Suprapubic skin (tissue), 4 donors: Measurements from ENCODE around the gene PPP2R1A. TPM values are rescaled to one million over a fixed set of nuclear protein-coding genes. Genes with fewer than 3 reads are reported as not detected.
"Not testable (repeated sequence)": the region's sequence is repeated elsewhere in the genome, so short reads cannot be mapped to it uniquely, and the experiment has no call there.

Experiments
- DNase-seq, 2 donors: peaks; one replicate each; pipeline ENCODE4 v3.0.0-alpha.2; 2019; ENCODE audit warnings: low spot score in 2 of 2
- H3K27ac ChIP-seq: fragments of 200-600 bp; sonication (generic); one replicate; pipeline ENCODE4 v1.5.1; 2019
- H3K27me3 ChIP-seq: fragments of 200-600 bp; sonication (generic); one replicate; pipeline ENCODE4 v1.5.1; 2019
- H3K36me3 ChIP-seq: fragments of 200-600 bp; sonication (generic); one replicate; pipeline ENCODE4 v1.5.1; 2019
- H3K4me1 ChIP-seq: fragments of 200-600 bp; sonication (generic); one replicate; pipeline ENCODE4 v1.5.1; 2019
- H3K4me3 ChIP-seq: fragments of 200-600 bp; sonication (generic); one replicate; pipeline ENCODE4 v1.5.1; 2019; ENCODE audit warnings: mild to moderate bottlenecking
- H3K9me3 ChIP-seq: fragments of 200-600 bp; sonication (generic); one replicate; pipeline ENCODE4 v1.5.1; 2019
- CTCF ChIP-seq, 2 donors: fragments of 200-600 bp in 1 of 2; fragments of 450-650 bp in 1 of 2; sonication (generic) in 1 of 2; IDR thresholded peaks; one replicate each; pipeline ENCODE4 v1.5.1; 2016 to 2019; ENCODE audit warnings: antibody characterized with exemption in 2 of 2, mild to moderate bottlenecking in 1 of 2, moderate library complexity in 1 of 2
- EP300 ChIP-seq: sonication (generic); formaldehyde crosslinking; IDR thresholded peaks from one replicate; pipeline ENCODE4 v1.6.1; 2017; ENCODE audit warnings: antibody characterized with exemption
- POLR2A ChIP-seq, 2 donors: fragments of 450-650 bp; IDR thresholded peaks; one replicate each; pipeline ENCODE4 v1.6.1; 2017; ENCODE audit warnings: antibody characterized with exemption in 2 of 2, mild to moderate bottlenecking in 2 of 2, moderate library complexity in 2 of 2
- POLR2AphosphoS5 ChIP-seq, 3 donors: sonication (generic); formaldehyde crosslinking; IDR thresholded peaks; one replicate each; pipeline ENCODE4 v1.6.1; 2017; ENCODE audit warnings: antibody characterized with exemption in 3 of 3
- WGBS: methylation state at CpG from one replicate; pipeline ENCODE4 v1.1.5; 2018; 5-methylcytosine and 5-hydroxymethylcytosine counted together
- total RNA-seq, 4 donors: library from RNA; depleted of rRNA; stranded (reverse); fragments of >200 nt; gene quantifications; one replicate each; pipeline ENCODE4 v1.1.0, GENCODE V29; 2016

PPP2R1A gene
- total RNA-seq, 4 donors from 2014 or later = 206 to 285 (median 217) TPM

GRCh38 chr19:52248241-52248640 lies 58.4 kb downstream of the PPP2R1A start:
- peak in 1 of 2 donors; percentile 39 for TF ChIP-seq CTCF (IDR thresholded peaks at IDR 0.05)
- TF ChIP-seq EP300 = no peak
- Histone ChIP-seq H3K4me3 (no peak overlapping the region), H3K4me1 (no peaks in the 10 kb centered on the region), H3K27me3 (no peaks in the 10 kb centered on the region), H3K9me3 (no peaks in the 10 kb centered on the region), H3K36me3 (no peaks in the 10 kb centered on the region), H3K27ac (no peak overlapping the region)
- DNase-seq = no peak
- 5% methylated on average over 6 of the region's 6 CpGs for WGBS

GRCh38 chr19:52258426-52258825 lies 68.6 kb downstream of the PPP2R1A start:
- Histone ChIP-seq H3K9me3 (peaks cover 4% of the 10 kb centered on the region), H3K27me3 (no peaks in the 10 kb centered on the region), H3K27ac (no peak overlapping the region), H3K36me3 (no peaks in the 10 kb centered on the region), H3K4me3 (no peak overlapping the region), H3K4me1 (no peaks in the 10 kb centered on the region)
- DNase-seq = no peak
- 94% methylated on average over 5 of the region's 5 CpGs for WGBS
- no peak for TF ChIP-seq EP300

GRCh38 chr19:52265556-52265955 lies 75.7 kb downstream of the PPP2R1A start:
- not testable (repeated sequence) for H3K27me3 ChIP-seq, H3K27ac ChIP-seq, H3K4me3 ChIP-seq, H3K9me3 ChIP-seq, H3K36me3 ChIP-seq, H3K4me1 ChIP-seq, DNase-seq
- 86% methylated on average over 6 of the region's 6 CpGs for WGBS

- WGBS = 0% methylated on average over 25 of the region's 70 CpGs
- Histone ChIP-seq H3K36me3 (peaks cover 18% of the 10 kb centered on the region), H3K4me1 (peaks cover 22% of the 10 kb centered on the region), H3K27me3 (no peaks in the 10 kb centered on the region), H3K27ac (peak within 1 kb of the TSS; percentile 94), H3K4me3 (peak within 1 kb of the TSS; percentile 75), H3K9me3 (no peaks in the 10 kb centered on the region)
- TF ChIP-seq POLR2AphosphoS5 (IDR thresholded peaks at IDR 0.05) (peak; percentile 73 to 92 (median 76)), EP300 (no peak), POLR2A (IDR thresholded peaks at IDR 0.05) (peak in 1 of 2 donors; percentile 83), CTCF (IDR thresholded peaks at IDR 0.05) (no peak)
- peak; percentile 98 to 99 for DNase-seq
Measured at GRCh38 chr19:52269338-52270261, 79.7 kb downstream of the PPP2R1A start, which contains the start of gene ZNF766. Gene ZNF766 (plus strand): TSS chr19:52269587. CDS start chr19:52269614, 27 bp downstream.

GRCh38 chr19:52270266-52270885 lies 80.5 kb downstream of the PPP2R1A start:
- Histone ChIP-seq H3K4me1 (peaks cover 26% of the 10 kb centered on the region), H3K36me3 (peaks cover 22% of the 10 kb centered on the region), H3K27ac (peak overlapping the region; percentile 94), H3K9me3 (no peaks in the 10 kb centered on the region), H3K4me3 (peak overlapping the region; percentile 75), H3K27me3 (no peaks in the 10 kb centered on the region)
- TF ChIP-seq POLR2A (IDR thresholded peaks at IDR 0.05) (no peak), CTCF (IDR thresholded peaks at IDR 0.05) (no peak), POLR2AphosphoS5 (IDR thresholded peaks at IDR 0.05) (no peak), EP300 (no peak)
- 10% methylated on average over 11 of the region's 11 CpGs for WGBS
- DNase-seq = peak in 1 of 2 donors; percentile 67

DNA sequence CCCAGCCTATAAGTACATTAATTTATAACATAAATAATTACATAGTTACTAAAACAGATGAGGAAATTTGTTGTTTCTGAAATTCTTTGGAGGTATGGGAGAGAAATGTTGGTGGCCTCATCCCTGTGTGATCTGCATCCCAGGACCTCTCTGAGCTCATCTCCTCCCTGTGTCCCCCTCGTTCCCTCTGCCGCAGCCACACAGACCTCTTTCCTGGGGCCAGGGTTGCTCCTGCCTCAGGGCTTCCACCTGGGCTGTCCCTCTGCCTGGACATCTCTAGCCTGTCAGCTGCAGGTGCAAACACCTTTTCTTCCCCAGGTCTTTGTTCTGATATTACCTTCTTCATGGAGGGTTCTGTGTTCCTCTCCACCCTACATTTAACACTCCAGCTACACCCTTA lies 83.4 kb downstream of the PPP2R1A start:
- Histone ChIP-seq H3K27me3 (no peaks in the 10 kb centered on the region), H3K9me3 (no peaks in the 10 kb centered on the region), H3K27ac (no peak overlapping the region), H3K36me3 (peaks cover 27% of the 10 kb centered on the region), H3K4me1 (peaks cover 30% of the 10 kb centered on the region), H3K4me3 (no peak overlapping the region)
- no peak for DNase-seq
- no peak for TF ChIP-seq POLR2A (IDR thresholded peaks at IDR 0.05)
- TF ChIP-seq POLR2AphosphoS5 (IDR thresholded peaks at IDR 0.05) = no peak
- no peak for TF ChIP-seq EP300
- TF ChIP-seq CTCF (IDR thresholded peaks at IDR 0.05) = no peak
- 94% methylated on average over 2 of the region's 2 CpGs for WGBS
